ENCODE data around the gene H1-8. TPM values are rescaled to one million over a fixed set of nuclear protein-coding genes. Genes with fewer than 3 reads are reported as not detected.

The H1-8 gene
- total RNA-seq, 4 donors from 2014 or later = not detected

DNA sequence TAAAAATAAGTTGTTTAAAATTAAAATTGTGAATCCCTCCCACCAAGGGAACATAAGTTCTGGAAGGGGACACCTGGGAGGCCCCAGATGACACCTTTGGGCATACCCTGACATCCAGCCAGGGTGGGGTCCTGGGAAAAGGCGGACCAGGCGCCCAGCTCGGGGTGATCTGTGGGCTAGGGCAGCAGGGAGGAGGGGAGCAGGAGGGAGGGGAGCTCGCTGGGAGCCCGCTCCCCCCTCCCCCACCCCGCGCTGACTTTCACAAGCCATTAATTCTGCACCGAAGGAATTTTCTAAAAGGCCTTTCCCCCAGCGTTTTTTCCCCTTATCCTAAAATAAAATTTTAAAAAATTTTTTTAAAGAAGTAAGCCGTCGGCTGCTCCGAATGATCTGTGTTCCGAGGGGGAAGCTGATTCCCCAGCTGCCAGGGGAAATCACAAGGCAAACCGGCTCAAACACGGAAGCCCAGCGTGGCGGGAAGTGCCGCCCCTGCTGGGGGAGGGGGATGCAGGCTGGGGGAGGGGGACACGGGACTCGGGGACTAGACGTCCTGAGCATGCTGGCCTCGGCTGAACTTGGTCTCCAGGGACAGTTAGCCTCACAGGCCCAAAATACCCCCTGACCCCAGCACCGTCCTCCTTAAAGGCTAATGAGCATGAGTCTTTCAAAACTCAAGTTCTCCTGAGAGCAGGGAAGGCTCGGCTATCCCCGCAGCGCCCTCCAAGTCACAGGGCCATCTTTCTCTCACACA is 49.6 kb downstream of the H1-8 start:
- intact Hi-C loops (cut with DNase I; ENCODE audit: low total_unique reads) (loop anchor here (1.0 to 5.0 kb wide), 2 partner anchors 34 to 1470 kb away; partner anchors contain the start of gene RUVBL1), in situ Hi-C loops (cut with MboI; ENCODE audit: low pct_ligation_motif_present in 1 of 4, low pct_unique_long_range_greater_than_20kb in 1 of 4, low sequenced_read_pairs in 3 of 4) (no loop called here)
- DNase-seq = peak; percentile 57
- Histone ChIP-seq H3K4me1 (peaks cover 18 to 53% (median 42%) of the 10 kb centered on the region in 4 donors), H3K4me3 (no peak overlapping the region), H3K27me3 (no peaks in the 10 kb centered on the region), H3K36me3 (no peaks in the 10 kb centered on the region), H3K9me3 (no peaks in the 10 kb centered on the region), H3K27ac (peak overlapping the region; percentile 78 to 86 (median 81))
- TF ChIP-seq POLR2AphosphoS5 (IDR thresholded peaks at IDR 0.05) (peak in 1 of 3 donors; percentile 3), EP300 (IDR thresholded peaks at IDR 0.05; ENCODE audit: low read depth) (peak; percentile 38), POLR2A (IDR thresholded peaks at IDR 0.05) (no peak)
- TF ChIP-seq, protein P1, sequence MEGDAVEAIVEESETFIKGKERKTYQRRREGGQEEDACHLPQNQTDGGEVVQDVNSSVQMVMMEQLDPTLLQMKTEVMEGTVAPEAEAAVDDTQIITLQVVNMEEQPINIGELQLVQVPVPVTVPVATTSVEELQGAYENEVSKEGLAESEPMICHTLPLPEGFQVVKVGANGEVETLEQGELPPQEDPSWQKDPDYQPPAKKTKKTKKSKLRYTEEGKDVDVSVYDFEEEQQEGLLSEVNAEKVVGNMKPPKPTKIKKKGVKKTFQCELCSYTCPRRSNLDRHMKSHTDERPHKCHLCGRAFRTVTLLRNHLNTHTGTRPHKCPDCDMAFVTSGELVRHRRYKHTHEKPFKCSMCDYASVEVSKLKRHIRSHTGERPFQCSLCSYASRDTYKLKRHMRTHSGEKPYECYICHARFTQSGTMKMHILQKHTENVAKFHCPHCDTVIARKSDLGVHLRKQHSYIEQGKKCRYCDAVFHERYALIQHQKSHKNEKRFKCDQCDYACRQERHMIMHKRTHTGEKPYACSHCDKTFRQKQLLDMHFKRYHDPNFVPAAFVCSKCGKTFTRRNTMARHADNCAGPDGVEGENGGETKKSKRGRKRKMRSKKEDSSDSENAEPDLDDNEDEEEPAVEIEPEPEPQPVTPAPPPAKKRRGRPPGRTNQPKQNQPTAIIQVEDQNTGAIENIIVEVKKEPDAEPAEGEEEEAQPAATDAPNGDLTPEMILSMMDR (IDR thresholded peaks at IDR 0.05) = no peak
- 56 to 69% methylated on average over 15 to 24 of the region's 26 CpGs for WGBS, 2 donors (ENCODE audit: low coverage in 1 of 2)

DNA sequence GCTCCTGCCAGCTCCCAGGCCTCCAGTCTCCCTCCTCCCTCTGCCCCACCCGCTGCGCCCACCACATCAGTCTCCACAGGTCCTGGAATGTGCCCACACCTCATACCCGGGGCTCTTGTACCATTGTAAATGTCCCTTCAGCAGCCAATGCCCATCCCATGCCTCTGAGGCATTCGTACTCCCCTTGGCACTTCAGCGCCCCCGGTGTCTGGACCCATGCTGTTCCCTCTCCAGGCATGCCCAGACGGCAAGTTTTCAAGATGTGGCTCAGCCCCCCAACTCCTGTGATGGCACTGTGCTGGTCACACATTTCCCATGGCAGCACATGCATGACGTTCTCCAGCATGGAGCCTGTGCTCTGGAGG is 50.2 kb downstream of the H1-8 start:
- no peak for DNase-seq
- intact Hi-C loops (cut with DNase I; ENCODE audit: low total_unique reads) (loop anchor here (1.0 to 5.0 kb wide), 2 partner anchors 35 to 1471 kb away; partner anchors contain the start of gene RUVBL1), in situ Hi-C loops (cut with MboI; ENCODE audit: low pct_ligation_motif_present in 1 of 4, low pct_unique_long_range_greater_than_20kb in 1 of 4, low sequenced_read_pairs in 3 of 4) (no loop called here)
- peak overlapping the region; percentile 78 to 86 (median 81) for H3K27ac ChIP-seq
- 77% methylated on average over 8 of the region's 8 CpGs; no CpG with 5 or more reads in 1 of the 2 donors for WGBS, 2 donors (ENCODE audit: low coverage in 1 of 2)
- no peaks in the 10 kb centered on the region for H3K36me3 ChIP-seq
- no peaks in the 10 kb centered on the region for H3K27me3 ChIP-seq
- peaks cover 18 to 59% (median 48%) of the 10 kb centered on the region in 4 donors for H3K4me1 ChIP-seq
- TF ChIP-seq, protein P1 (IDR thresholded peaks at IDR 0.05) = no peak
- no peak overlapping the region for H3K4me3 ChIP-seq
- H3K9me3 ChIP-seq = no peaks in the 10 kb centered on the region

DNA sequence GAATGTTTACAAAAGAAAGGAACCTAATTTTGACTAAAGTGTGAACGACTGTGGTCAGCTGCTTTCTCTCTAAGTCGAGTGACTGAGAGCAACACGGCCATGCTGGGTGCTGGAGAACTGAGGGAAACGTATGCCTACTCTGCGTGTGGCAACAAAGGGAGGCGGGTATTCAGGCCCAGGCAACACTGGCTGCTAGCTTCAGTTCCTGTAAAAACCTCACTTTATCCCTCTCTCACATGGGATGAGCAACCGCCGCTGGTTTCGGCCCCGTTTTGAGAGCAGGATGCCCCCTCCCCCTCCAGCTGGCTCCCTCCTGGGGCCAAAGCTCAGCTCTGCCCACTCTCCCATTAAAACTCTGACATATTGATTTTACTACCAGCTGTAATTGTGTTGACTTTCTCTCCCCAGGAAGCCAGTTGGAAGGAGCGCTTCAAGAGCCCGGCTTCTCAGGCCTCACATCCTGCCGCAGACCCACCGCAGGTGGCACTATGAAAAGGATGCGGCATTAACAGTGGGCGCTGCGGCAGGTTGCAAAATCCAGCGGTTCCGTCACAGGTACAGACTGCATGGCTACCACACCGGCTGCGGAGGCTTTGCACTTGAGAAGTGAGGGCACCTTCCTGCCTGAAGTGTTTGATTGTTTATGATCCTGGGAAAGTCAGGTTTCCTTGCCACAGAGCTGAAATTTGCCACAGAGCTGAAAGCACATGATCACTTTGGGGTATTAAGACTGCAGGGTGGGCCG is 50.8 kb downstream of the H1-8 start:
- intact Hi-C loops (cut with DNase I; ENCODE audit: low total_unique reads) = loop anchor here (1.0 to 5.0 kb wide), 2 partner anchors 35 to 1471 kb away; partner anchors contain the start of gene RUVBL1
- H3K27me3 ChIP-seq = no peaks in the 10 kb centered on the region
- no peaks in the 10 kb centered on the region for H3K9me3 ChIP-seq
- peak; percentile 43 for DNase-seq
- TF ChIP-seq EP300 (IDR thresholded peaks at IDR 0.05; ENCODE audit: low read depth) (no peak), POLR2A (IDR thresholded peaks at IDR 0.05) (peak; percentile 8), POLR2AphosphoS5 (IDR thresholded peaks at IDR 0.05) (no peak)
- TF ChIP-seq, protein P1 (IDR thresholded peaks at IDR 0.05) = no peak
- 55 to 62% methylated on average over 3 to 22 of the region's 22 CpGs for WGBS, 2 donors (ENCODE audit: low coverage in 1 of 2)
- no peaks in the 10 kb centered on the region for H3K36me3 ChIP-seq
- no peak overlapping the region for H3K4me3 ChIP-seq
- H3K27ac ChIP-seq = peak overlapping the region; percentile 78 to 86 (median 81)
- peaks cover 18 to 64% (median 53%) of the 10 kb centered on the region in 4 donors for H3K4me1 ChIP-seq
- in situ Hi-C loops (cut with MboI; ENCODE audit: low pct_ligation_motif_present in 1 of 4, low pct_unique_long_range_greater_than_20kb in 1 of 4, low sequenced_read_pairs in 3 of 4) = no loop called here

DNA sequence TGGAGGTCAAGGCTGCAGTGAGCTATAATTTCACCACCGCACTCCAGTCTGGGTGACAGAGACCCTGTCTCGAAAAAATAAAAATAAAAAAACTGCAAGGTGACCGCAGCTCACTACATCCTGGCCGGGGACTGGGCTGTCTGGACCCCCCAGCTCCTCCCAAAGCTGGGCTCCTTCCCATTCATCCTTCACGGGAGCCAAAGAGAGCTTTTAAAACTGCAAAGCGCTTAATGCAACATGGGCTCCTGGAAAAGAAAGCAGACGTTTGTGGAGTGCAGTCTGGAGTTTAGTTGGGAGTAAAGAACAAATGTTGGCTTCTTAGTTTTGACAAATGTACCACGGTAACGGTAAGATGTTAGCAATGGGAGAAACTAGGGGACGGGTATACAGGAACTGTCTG is 51.4 kb downstream of the H1-8 start:
- no peak for DNase-seq
- Histone ChIP-seq H3K9me3 (no peaks in the 10 kb centered on the region), H3K27ac (peak overlapping the region; percentile 78 to 86 (median 81)), H3K4me3 (no peak overlapping the region), H3K27me3 (no peaks in the 10 kb centered on the region), H3K4me1 (peaks cover 18 to 70% (median 53%) of the 10 kb centered on the region in 4 donors), H3K36me3 (no peaks in the 10 kb centered on the region)
- in situ Hi-C loops (cut with MboI; ENCODE audit: low pct_ligation_motif_present in 1 of 4, low pct_unique_long_range_greater_than_20kb in 1 of 4, low sequenced_read_pairs in 3 of 4) = no loop called here
- WGBS, 2 donors (ENCODE audit: low coverage in 1 of 2) = 65 to 74% methylated on average over 8 to 10 of the region's 10 CpGs
- intact Hi-C loops (cut with DNase I; ENCODE audit: low total_unique reads) = loop anchor here (5.0 kb wide), 1 partner anchor 1472 kb away; the partner anchor contains the start of gene RUVBL1
- TF ChIP-seq, protein P1 (IDR thresholded peaks at IDR 0.05) = no peak
- TF ChIP-seq EP300 (IDR thresholded peaks at IDR 0.05; ENCODE audit: low read depth) (no peak), POLR2AphosphoS5 (IDR thresholded peaks at IDR 0.05) (no peak), POLR2A (IDR thresholded peaks at IDR 0.05) (no peak)

Measured in transverse colon (tissue), 4 donors.